ENCODE results near the gene RSL24D1.
"Not testable (repeated sequence)": the region's sequence is repeated elsewhere in the genome, so short reads cannot be mapped to it uniquely, and the experiment has no call there.

RSL24D1 gene

GRCh38 chr15:55204464-55204863, 7.7 kb upstream of the RSL24D1 start:
- DNase-seq (ENCODE audit: low spot score), result no peak

DNA sequence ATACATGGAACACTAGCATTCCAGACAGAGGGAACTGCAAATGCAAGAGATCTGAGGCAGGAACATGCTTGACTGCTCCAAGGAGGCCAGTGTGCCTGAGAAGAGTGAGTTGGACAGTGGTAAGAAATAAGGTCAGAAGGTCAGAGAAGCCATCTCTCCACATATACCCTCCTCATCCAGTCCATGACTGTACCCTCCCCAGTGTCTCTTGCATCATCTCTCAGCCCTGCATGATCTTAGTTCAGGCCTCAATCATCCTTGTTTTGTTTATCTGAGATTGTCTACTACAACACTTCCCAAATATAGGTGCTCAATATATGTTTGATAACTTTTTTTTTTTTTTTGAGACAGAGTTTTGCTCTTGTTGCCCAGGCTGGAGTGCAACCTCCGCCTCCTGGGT, 5.5 kb upstream of the RSL24D1 start:
- DNase-seq (ENCODE audit: low spot score), result no peak

GRCh38 chr15:55198706-55199105, 2.0 kb upstream of the RSL24D1 start:
- no peak for DNase-seq (ENCODE audit: low spot score)

DNA sequence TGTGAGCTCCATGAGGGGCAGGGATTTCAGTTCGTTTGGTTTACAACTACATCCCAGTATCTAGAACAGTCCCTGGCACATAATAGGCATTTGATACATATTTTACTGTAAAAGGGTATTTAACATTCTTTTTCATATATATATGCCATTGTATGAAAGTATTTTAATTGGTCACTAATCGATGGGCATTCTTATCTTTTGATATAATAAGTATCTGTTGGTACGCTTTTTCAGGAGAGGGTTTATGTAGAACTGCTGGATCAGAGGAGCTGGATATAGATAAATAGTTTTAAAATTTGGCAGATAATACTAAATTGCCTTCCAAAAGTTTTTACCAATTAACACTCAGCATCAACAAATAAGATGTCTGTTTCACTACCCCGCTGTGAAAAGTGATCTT, 978 bp upstream of the RSL24D1 start:
- no peak for DNase-seq (ENCODE audit: low spot score)

GRCh38 chr15:55197362-55197705, 593 bp upstream of the RSL24D1 start:
- no peak for DNase-seq (ENCODE audit: low spot score)

DNA sequence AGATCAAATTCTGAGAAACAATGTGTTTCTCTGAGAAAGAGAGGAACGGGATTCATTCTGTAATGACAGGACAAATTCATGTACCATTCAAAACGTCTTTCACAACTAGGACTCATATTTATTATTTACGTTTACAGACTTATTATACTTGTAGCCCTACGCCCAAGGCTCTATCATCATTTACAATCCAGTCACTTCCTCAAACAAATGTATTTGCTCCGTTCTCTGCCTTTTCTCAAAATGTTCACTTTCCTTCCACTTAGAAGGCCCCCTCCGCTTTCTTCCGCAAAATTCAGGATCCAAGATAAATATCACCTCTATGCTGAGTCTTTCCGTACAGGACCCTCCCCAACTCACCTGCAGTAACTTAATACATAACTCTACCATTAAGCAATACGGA, 745 bp downstream of the RSL24D1 start:
- no peak for DNase-seq (ENCODE audit: low spot score)

DNA sequence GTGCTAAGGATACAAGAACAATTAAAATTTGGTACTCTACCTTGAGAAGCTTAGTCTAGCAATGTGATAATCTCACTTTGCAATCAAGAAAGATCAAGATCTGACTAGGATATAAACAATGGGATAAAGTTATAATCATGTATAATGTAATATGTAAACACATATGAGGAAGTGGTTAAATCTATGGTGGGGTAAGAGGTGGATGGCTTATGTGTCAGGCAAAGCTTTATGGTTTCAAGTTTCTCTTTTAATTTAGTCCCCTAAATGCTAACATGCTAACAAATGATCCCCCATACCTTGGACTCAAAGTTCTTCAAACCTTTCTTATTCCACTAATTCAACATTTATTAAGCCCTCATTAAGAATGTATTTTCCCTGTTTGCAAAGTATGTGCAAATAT, 2.5 kb downstream of the RSL24D1 start:
- no peak for DNase-seq (ENCODE audit: low spot score)

DNA sequence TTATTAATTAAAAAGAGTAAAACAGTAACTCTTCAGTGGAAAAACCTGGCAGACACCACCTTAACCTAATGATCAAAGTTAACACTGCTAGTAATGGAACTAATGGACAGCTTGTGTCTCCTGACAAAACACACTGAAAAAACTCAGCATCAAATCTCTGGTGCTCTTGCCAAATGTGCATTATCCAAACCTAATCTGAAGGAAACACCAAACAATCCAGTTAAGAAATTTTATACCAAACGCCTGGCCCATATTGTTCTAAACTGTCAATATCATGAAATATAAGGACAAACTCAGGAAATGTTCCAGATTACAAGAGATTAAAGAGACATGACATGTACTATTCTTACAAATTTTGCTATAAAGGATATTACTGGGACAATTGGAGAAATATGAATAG, 10.4 kb downstream of the RSL24D1 start:
- DNase-seq (ENCODE audit: low spot score), result no peak

- no peak for DNase-seq (ENCODE audit: low spot score)
Observed at GRCh38 chr15:55183679-55184078, 13.1 kb downstream of the RSL24D1 start.

GRCh38 chr15:55179141-55179540, 17.6 kb downstream of the RSL24D1 start:
- no peak for DNase-seq (ENCODE audit: low spot score)

DNA sequence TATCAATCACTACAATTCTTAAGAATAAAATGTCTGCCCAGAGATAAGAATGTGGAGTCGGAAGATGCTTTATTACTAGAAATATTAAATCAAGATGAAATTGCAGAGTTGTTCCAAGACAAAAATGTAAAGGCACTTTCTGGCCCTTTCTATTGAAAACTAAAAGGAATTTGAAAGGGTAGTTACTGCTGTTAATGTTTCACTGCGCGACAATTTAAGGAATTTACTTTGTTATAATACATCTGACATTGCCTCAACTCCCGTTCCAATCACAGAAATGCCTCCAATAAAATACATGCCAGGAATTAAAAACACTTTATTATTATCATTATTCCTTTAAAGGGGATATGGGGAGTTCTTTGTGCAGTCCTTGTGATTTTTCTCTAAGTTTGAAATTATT, 26.4 kb downstream of the RSL24D1 start:
- DNase-seq (ENCODE audit: low spot score), result no peak

- DNase-seq (ENCODE audit: low spot score), result peak; percentile 70
Observed at GRCh38 chr15:55168350-55168974, 28.3 kb downstream of the RSL24D1 start.

- DNase-seq (ENCODE audit: low spot score), result no peak
Observed at GRCh38 chr15:55164284-55164683, 32.5 kb downstream of the RSL24D1 start.

DNA sequence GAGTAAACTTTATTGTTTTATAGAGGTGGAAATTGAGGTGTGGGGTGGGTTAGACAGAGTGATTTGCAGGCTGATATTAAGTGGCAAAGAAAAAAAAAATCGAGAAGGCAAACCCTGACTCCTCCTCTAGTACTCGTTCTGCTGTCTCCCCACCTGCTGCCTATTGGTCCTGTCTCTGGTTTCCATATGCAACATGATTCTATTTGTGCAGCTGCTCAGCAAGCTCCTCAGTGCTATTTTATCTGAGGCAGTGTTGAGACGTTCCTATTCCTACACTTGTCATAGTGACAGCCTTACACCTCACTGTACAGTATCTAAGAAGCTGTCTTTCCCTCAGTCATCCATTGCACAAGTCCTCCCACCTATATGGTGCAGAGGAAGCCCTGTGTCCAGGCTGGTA, 45.1 kb downstream of the RSL24D1 start:
- DNase-seq (ENCODE audit: low spot score), result no peak

DNA sequence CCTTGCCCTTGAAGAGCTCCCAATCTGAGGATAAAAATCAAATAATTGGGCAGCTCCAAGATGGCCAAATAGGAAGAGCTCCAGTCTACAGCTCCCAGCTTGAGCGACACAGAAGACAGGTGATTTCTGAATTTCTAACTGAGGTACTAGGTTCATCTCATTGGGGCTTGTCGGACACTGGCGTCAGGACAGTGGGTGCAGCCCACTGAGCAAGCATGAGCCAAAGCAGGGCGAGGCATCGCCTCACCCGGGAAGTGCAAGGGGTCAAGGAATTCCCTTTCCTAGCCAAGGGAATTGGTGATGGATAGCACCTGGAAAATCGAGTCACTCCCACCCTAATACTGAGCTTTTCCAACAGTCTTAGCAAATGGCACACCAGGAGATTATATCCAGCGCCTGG, 53.6 kb downstream of the RSL24D1 start:
- not testable (repeated sequence) for DNase-seq (ENCODE audit: low spot score)

DNA sequence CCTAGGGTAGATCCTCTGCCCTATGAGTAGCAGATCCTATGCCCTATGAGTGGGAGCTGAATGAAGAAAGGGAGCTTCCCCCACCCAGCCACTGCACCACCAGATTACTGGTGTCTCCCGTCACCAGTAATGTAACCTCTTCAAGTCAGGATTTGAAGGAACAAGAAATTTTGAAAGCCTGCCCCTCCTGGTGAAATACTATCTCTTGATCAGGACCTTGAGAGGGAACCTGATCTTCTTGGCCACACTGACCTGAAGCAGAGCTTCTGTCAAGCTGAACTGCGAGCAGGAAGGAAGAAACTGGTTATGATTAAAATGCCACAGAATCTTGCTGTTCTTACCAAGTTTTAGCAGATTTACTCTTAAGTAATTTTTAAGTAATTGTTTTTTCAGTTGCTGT, 62.8 kb downstream of the RSL24D1 start:
- DNase-seq (ENCODE audit: low spot score), result no peak

DNA sequence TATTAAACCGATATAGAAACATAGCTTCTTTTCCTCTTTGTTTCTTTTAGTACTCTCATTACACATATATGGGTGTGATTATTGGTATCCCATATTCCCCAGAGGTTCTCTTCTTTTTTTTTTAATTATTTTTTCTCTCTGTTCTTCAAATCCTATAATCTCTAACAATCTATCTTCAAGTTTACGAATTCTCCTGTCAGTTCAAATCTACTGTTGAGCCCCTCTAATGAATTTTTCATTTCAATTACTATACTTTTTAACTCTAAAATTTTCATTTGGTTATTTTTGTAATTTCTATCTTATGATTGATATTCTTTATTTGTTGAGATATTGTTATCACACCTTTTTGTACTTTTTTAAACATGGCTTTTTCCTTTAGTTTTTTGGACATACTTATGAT, 64.1 kb downstream of the RSL24D1 start:
- no peak for DNase-seq (ENCODE audit: low spot score)

All from AG20443 (cell line).